H1 (cell line): ENCODE measurements around the gene RER1. TPM values are rescaled to one million over a fixed set of nuclear protein-coding genes. Genes with fewer than 3 reads are reported as not detected.

Experiments used
- CTCF ChIA-PET: fragments of 300-600 bp; sonication (Branson Sonifier 250); formaldehyde crosslinking; loops from one replicate; lab custom pipeline; 2021; ENCODE audit not compliant: partially characterized antibody; lab: Charles Lee
- POLR2A ChIA-PET: fragments of 300-600 bp; sonication (Branson Sonifier 250); formaldehyde crosslinking; loops from one replicate; lab custom pipeline; 2021; ENCODE audit warnings: inconsistent platforms; ENCODE audit not compliant: partially characterized antibody; lab: Charles Lee
- DNase-seq, 2 experiments: peaks; one replicate each; pipeline versions ENCODE4 v3.0.0 to v3.0.0-alpha.2; 2010 to 2022; ENCODE audit warnings: low spot score in 2 of 2, low read depth in 1 of 2, mixed read lengths in 1 of 2
- FAIRE-seq: peaks from 2 replicates; lab custom pipeline; 2011; peaks lifted over from hg19 to GRCh38; lab: Jason Lieb, UNC
- H2AFZ ChIP-seq: 2 replicates; pipeline ENCODE4 v1.8.1; 2012; ENCODE audit warnings: low read length, inconsistent platforms
- H2AK5ac ChIP-seq: 2 replicates; pipeline ENCODE4 v1.6.1; 2013; ENCODE audit warnings: low read depth, low read length
- H2BK120ac ChIP-seq: replicated peaks from 2 replicates; pipeline ENCODE3; 2013; ENCODE audit warnings: low read depth, low read length, inconsistent platforms
- H2BK12ac ChIP-seq: 2 replicates; pipeline ENCODE4 v1.6.1; 2013; ENCODE audit warnings: low read depth, low read length
- H2BK15ac ChIP-seq: 2 replicates; pipeline ENCODE4 v1.6.1; 2013; ENCODE audit warnings: low read length
- H2BK20ac ChIP-seq: 2 replicates; pipeline ENCODE4 v1.6.1; 2013; ENCODE audit warnings: low read length
- H2BK5ac ChIP-seq: 2 replicates; pipeline ENCODE4 v1.6.1; 2013; ENCODE audit warnings: low read depth, low read length
- H3K14ac ChIP-seq: 2 replicates; pipeline ENCODE4 v1.6.1; 2013; ENCODE audit warnings: inconsistent platforms; ENCODE audit not compliant: insufficient read length
- H3K18ac ChIP-seq: 2 replicates; pipeline ENCODE4 v1.6.1; 2013; ENCODE audit warnings: low read length; ENCODE audit errors: extremely low read depth
- H3K23ac ChIP-seq: 2 replicates; pipeline ENCODE4 v1.6.1; 2013; ENCODE audit warnings: inconsistent platforms; ENCODE audit not compliant: insufficient read length
- H3K23me2 ChIP-seq: 2 replicates; pipeline ENCODE4 v1.6.1; 2013; ENCODE audit warnings: low read depth, low read length
- H3K27ac ChIP-seq: 2 replicates; pipeline ENCODE4 v1.6.1; 2011; ENCODE audit warnings: low read depth, low read length, inconsistent platforms
- H3K27me3 ChIP-seq, 4 experiments: replicated peaks in 1 of 4; 1 replicate in 1 of 4; 2 replicates in 3 of 4; pipeline versions ENCODE4 v1.6.1 to v1.8.1; 2011 to 2013; ENCODE audit warnings: low read length in 3 of 4, mild to moderate bottlenecking in 3 of 4, inconsistent platforms in 2 of 4, mixed read lengths in 2 of 4, moderate library complexity in 1 of 4; ENCODE audit not compliant: control insufficient read depth in 3 of 4, insufficient read depth in 3 of 4; ENCODE audit errors: extremely low read depth in 1 of 4
- H3K36me3 ChIP-seq, 4 experiments: 2 replicates each; pipeline versions ENCODE4 v1.6.1 to v1.8.1; 2011 to 2013; ENCODE audit warnings: mild to moderate bottlenecking in 4 of 4, low read length in 3 of 4, moderate library complexity in 2 of 4, control low read depth in 1 of 4, inconsistent platforms in 1 of 4; ENCODE audit not compliant: insufficient read depth in 4 of 4, control insufficient read depth in 2 of 4
- H3K4ac ChIP-seq: replicated peaks from 2 replicates; pipeline ENCODE3; 2013; ENCODE audit warnings: low read length, low read depth, mixed read lengths, inconsistent platforms; ENCODE audit not compliant: insufficient read length
- H3K4me1 ChIP-seq, 4 experiments: replicated peaks in 1 of 4; 1 replicate in 1 of 4; 2 replicates in 3 of 4; pipeline versions ENCODE4 v1.6.1 to v1.8.1; 2011 to 2013; ENCODE audit warnings: low read length in 3 of 4, inconsistent platforms in 2 of 4, mixed read lengths in 1 of 4; ENCODE audit not compliant: insufficient read depth in 4 of 4, control insufficient read depth in 3 of 4
- H3K4me2 ChIP-seq, 2 experiments: 2 replicates each; pipeline versions ENCODE4 v1.6.1 to v1.8.1; 2011 to 2013; ENCODE audit warnings: low read depth in 2 of 2, low read length in 2 of 2, control low read depth in 1 of 2, inconsistent platforms in 1 of 2, mild to moderate bottlenecking in 1 of 2; ENCODE audit not compliant: insufficient read depth in 1 of 2
- H3K4me3 ChIP-seq, 4 experiments: fragments of 200-600, 300-600 bp in 1 of 4; sonication (generic), shearing (Covaris generic), sonication (Bioruptor Twin) in 1 of 4; 2 replicates each; pipeline versions ENCODE4 v1.5.1 to v1.8.1; 2011 to 2016; ENCODE audit warnings: low read length in 4 of 4, low read depth in 3 of 4, control low read depth in 2 of 4, inconsistent platforms in 2 of 4, mild to moderate bottlenecking in 2 of 4, mixed read lengths in 1 of 4, moderate library complexity in 1 of 4; ENCODE audit not compliant: insufficient read depth in 2 of 4; ENCODE audit errors: extremely low read depth in 1 of 4
- H3K56ac ChIP-seq: replicated peaks from 2 replicates; pipeline ENCODE3; 2013; ENCODE audit warnings: low read depth, mild to moderate bottlenecking, mixed read lengths, low read length, inconsistent platforms; ENCODE audit not compliant: insufficient read length
- H3K79me1 ChIP-seq: 2 replicates; pipeline ENCODE4 v1.6.1; 2013; ENCODE audit warnings: low read depth, low read length, control low read depth
- H3K79me2 ChIP-seq, 2 experiments: 2 replicates each; pipeline versions ENCODE4 v1.6.1 to v1.8.1; 2012 to 2013; ENCODE audit warnings: low read length in 2 of 2, mild to moderate bottlenecking in 2 of 2, inconsistent platforms in 1 of 2; ENCODE audit not compliant: insufficient read depth in 2 of 2, control insufficient read depth in 1 of 2
- H3K9ac ChIP-seq, 4 experiments: replicated peaks in 1 of 4; 1 replicate in 1 of 4; 2 replicates in 3 of 4; pipeline versions ENCODE4 v1.6.1 to v1.8.1; 2011 to 2013; ENCODE audit warnings: low read depth in 3 of 4, low read length in 3 of 4, control low read depth in 2 of 4, mild to moderate bottlenecking in 2 of 4, moderate library complexity in 2 of 4, inconsistent platforms in 1 of 4; ENCODE audit errors: extremely low read depth in 1 of 4
- H3K9me3 ChIP-seq, 2 experiments: 2 replicates each; pipeline versions ENCODE4 v1.6.1 to v1.8.1; 2012 to 2013; ENCODE audit warnings: mild to moderate bottlenecking in 2 of 2, moderate library complexity in 2 of 2, control low read depth in 1 of 2, inconsistent platforms in 1 of 2, low read depth in 1 of 2, low read length in 1 of 2, mixed read lengths in 1 of 2; ENCODE audit not compliant: insufficient read depth in 2 of 2
- H4K20me1 ChIP-seq, 2 experiments: replicated peaks in 1 of 2; 2 replicates each; pipeline versions ENCODE3 to v1.8.1; 2011 to 2013; ENCODE audit warnings: inconsistent platforms in 2 of 2, low read length in 2 of 2, mild to moderate bottlenecking in 1 of 2; ENCODE audit not compliant: insufficient read depth in 2 of 2, control insufficient read depth in 1 of 2
- H4K5ac ChIP-seq: 2 replicates; pipeline ENCODE4 v1.6.1; 2013; ENCODE audit warnings: low read length, low read depth, mixed read lengths, inconsistent platforms; ENCODE audit not compliant: insufficient read length
- H4K8ac ChIP-seq: 2 replicates; pipeline ENCODE4 v1.8.0; 2013; ENCODE audit warnings: mild to moderate bottlenecking, moderate library complexity, low read length, inconsistent platforms; ENCODE audit not compliant: insufficient read depth; ENCODE audit errors: extremely low read depth
- H4K91ac ChIP-seq: replicated peaks from 2 replicates; pipeline ENCODE3; 2013; ENCODE audit warnings: low read length, mixed read lengths, inconsistent platforms; ENCODE audit not compliant: insufficient read length
- EZH2 ChIP-seq: fragments of 200-600 bp; sonication (generic); IDR thresholded peaks from 2 replicates; pipeline ENCODE4 v1.7.1; 2012; ENCODE audit warnings: low read depth, mild to moderate bottlenecking, moderate library complexity, low read length, inconsistent platforms; ENCODE audit not compliant: severe bottlenecking
- MAX ChIP-seq: IDR thresholded peaks from 2 replicates; pipeline ENCODE4 v1.6.1; 2012; ENCODE audit warnings: inconsistent platforms
- USF2 ChIP-seq: IDR thresholded peaks from 2 replicates; pipeline ENCODE4 v1.6.1; 2011; ENCODE audit warnings: low read length, improper control_type of control experiment
- ZNF274 ChIP-seq: IDR thresholded peaks from 2 replicates; pipeline ENCODE4 v1.7.0; 2012; ENCODE audit warnings: low read length, borderline replicate concordance; ENCODE audit errors: extremely low read depth
- WGBS, 2 experiments: shearing (Covaris generic) in 1 of 2; methylation state at CpG; one replicate each; pipeline versions ENCODE4 v1.1.6 to v1.1.7; 2013 to 2015; ENCODE audit warnings: low lambda C conversion rate in 2 of 2, mixed read lengths in 2 of 2, inconsistent platforms in 1 of 2, low coverage in 1 of 2, missing lambda C conversion rate in 1 of 2; ENCODE audit not compliant: insufficient replicate concordance in 2 of 2, insufficient coverage in 1 of 2, insufficient read length in 1 of 2; ENCODE audit errors: extremely low coverage in 1 of 2, missing lambda C conversion rate in 1 of 2; 5-methylcytosine and 5-hydroxymethylcytosine counted together
- polyA plus RNA-seq, 7 experiments: library from polyadenylated mRNA; depleted of rRNA in 3 of 7; stranded (reverse) in 5 of 7; unstranded in 2 of 7; fragments of >200 nt in 5 of 7; fragments of 200-250 nt in 2 of 7; gene quantifications; 1 replicate in 5 of 7; 2 replicates in 1 of 7; 4 replicates in 1 of 7; pipeline versions ENCODE4 v1.2.1 to v1.2.3, GENCODE V29; 2011 to 2013; ENCODE audit warnings: missing spikeins in 2 of 7, mixed read lengths in 2 of 7
- total RNA-seq: library from RNA; stranded (reverse); fragmentation: NEBNext Ultra II Directional; extraction: Animal tissue kit (Norgen Biotek cat#: 25700); gene quantifications from 2 replicates; pipeline ENCODE4 v1.2.1, GENCODE V29; 2021

Gene RER1
- total and polyA plus RNA-seq, 2 of the 8 experiments (the other 6 are each of a cell fraction or from before 2014, with no cell fraction given): 102 to 134 TPM

GRCh38 chr1:2413495-2414296, 22.1 kb downstream of the RER1 start:
- CTCF ChIA-PET: interaction anchor here (0.9 to 2.6 kb wide), 10 partner anchors 11 to 134 kb away, joined by 3 to 12 read pairs (median 3); partner anchors contain the start of gene PANK4
- 54% methylated on average over 22 of the region's 28 CpGs; no CpG with 5 or more reads in 1 of the 2 experiments for WGBS, 2 experiments
- no peak overlapping the region for H3K56ac ChIP-seq

More at GRCh38 chr1:2413495-2414296, 22.1 kb downstream of the RER1 start:
- peak overlapping the region; percentile 83 for H3K18ac ChIP-seq
- H4K5ac ChIP-seq: peak overlapping the region; percentile 34
- no peaks in the 10 kb centered on the region for H3K9me3 ChIP-seq
- H3K4me3 ChIP-seq: peak overlapping the region; percentile 51 to 92 (median 56)
- FAIRE-seq (no peak), DNase-seq (peak in 1 of 2 experiments; percentile 68)
- H3K79me2 ChIP-seq: peaks cover 0 to 6% of the 10 kb centered on the region in 2 experiments; a peak in 1 of 4 replicates
- peak overlapping the region; percentile 78; the same call in 1 of the 2 replicates for H2BK5ac ChIP-seq
- no peak overlapping the region for H3K27ac ChIP-seq
- H3K4me2 ChIP-seq: peak overlapping the region; percentile 75 to 91
- H3K9ac ChIP-seq: no peak overlapping the region; a peak in 3 of 7 replicates
- no peak overlapping the region for H2AFZ ChIP-seq
- H3K14ac ChIP-seq: no peak overlapping the region
- peak overlapping the region; percentile 97 for H4K91ac ChIP-seq
- H3K36me3 ChIP-seq: peaks cover 0 to 2% (median under 1%) of the 10 kb centered on the region in 4 experiments; a peak in 4 of 8 replicates
- POLR2A ChIA-PET: interaction anchor here (0.6 to 3.6 kb wide), 5 partner anchors 11 to 216 kb away, joined by 3 to 13 read pairs (median 3); no protein-coding TSS in a partner anchor
- H2AK5ac ChIP-seq: peak overlapping the region; percentile 65; the same call in 1 of the 2 replicates
- H3K4me1 ChIP-seq: peaks cover 0 to 14% (median 11%) of the 10 kb centered on the region in 4 experiments; a peak in 5 of 7 replicates
- H3K79me1 ChIP-seq: no peaks in the 10 kb centered on the region
- peak overlapping the region; percentile 40 for H4K8ac ChIP-seq
- 0 out of 2 replicates have a peak, but pooled peaks have one; percentile 32 for TF ChIP-seq MAX
- TF ChIP-seq USF2: peak; percentile 4; the same call in 1 of the 2 replicates
- TF ChIP-seq EZH2: peak; percentile 41
- no peak for TF ChIP-seq ZNF274
- peaks cover 15% of the 10 kb centered on the region for H3K23me2 ChIP-seq
- H4K20me1 ChIP-seq: peaks cover 0 to 4% of the 10 kb centered on the region in 2 experiments
- H3K4ac ChIP-seq: peak overlapping the region; percentile 63
- no peak overlapping the region for H2BK20ac ChIP-seq
- peaks cover 0 to 2% (median 0%) of the 10 kb centered on the region in 4 experiments; a peak in 2 of 7 replicates for H3K27me3 ChIP-seq
- peak overlapping the region; percentile 81; the same call in 1 of the 2 replicates for H2BK15ac ChIP-seq
- H2BK12ac ChIP-seq: no peak overlapping the region; the same call in 1 of the 2 replicates
- H2BK120ac ChIP-seq: no peak overlapping the region
- no peak overlapping the region for H3K23ac ChIP-seq
